GM13977 (cell line): ENCODE data around the gene PAOX.

Source experiments
- DNase-seq: peaks from one replicate; pipeline ENCODE4 v3.0.0; 2012; ENCODE audit warnings: low spot score
- in situ Hi-C: fragments of 300-500 bp; cut with MboI; formaldehyde crosslinking; loops from one replicate; pipeline ENCODE4 v1.12.0; 2022; ENCODE audit warnings: low sequenced_read_pairs, low pct_unique_long_range_greater_than_20kb, mixed read lengths, inconsistent platforms; ENCODE audit not compliant: unreplicated experiment
- TF ChIP-seq, protein P1 (sequence below): IDR thresholded peaks from 2 replicates; pipeline ENCODE4 v1.5.1; 2012; ENCODE audit warnings: mild to moderate bottlenecking, control low read depth; ENCODE audit not compliant: insufficient read depth; ENCODE audit errors: extremely low read depth, missing control alignments

Gene PAOX

DNA sequence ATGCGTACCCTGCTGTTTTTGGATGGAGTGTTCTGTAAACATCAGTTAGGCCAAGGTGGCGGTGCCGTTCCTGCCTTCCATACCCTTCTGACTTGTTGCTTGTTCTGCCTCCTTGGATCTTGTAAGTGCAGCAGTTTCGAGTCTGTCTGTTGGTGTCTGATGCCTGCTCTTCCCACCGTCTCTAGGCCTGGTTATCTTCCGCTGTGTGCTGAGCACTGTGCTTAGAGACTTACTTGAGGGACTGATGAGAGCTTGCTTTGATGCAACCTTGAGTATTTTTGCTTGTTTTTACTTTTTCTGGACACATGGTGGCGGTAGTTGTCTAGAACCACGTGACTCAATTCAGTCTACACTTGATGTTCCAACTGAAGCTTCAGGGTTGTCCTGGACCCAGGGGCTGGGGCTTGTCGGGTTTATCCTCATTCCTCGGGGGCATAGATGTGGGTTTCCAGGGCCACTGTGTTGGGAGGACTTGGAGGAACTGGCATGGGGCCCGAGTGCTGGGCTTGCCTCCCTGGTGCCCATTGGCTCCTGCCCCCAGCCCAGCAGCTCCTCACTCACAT is 59.7 kb downstream of the PAOX start:
- DNase-seq, result peak; percentile 75
- in situ Hi-C loops, result no loop called here

DNA sequence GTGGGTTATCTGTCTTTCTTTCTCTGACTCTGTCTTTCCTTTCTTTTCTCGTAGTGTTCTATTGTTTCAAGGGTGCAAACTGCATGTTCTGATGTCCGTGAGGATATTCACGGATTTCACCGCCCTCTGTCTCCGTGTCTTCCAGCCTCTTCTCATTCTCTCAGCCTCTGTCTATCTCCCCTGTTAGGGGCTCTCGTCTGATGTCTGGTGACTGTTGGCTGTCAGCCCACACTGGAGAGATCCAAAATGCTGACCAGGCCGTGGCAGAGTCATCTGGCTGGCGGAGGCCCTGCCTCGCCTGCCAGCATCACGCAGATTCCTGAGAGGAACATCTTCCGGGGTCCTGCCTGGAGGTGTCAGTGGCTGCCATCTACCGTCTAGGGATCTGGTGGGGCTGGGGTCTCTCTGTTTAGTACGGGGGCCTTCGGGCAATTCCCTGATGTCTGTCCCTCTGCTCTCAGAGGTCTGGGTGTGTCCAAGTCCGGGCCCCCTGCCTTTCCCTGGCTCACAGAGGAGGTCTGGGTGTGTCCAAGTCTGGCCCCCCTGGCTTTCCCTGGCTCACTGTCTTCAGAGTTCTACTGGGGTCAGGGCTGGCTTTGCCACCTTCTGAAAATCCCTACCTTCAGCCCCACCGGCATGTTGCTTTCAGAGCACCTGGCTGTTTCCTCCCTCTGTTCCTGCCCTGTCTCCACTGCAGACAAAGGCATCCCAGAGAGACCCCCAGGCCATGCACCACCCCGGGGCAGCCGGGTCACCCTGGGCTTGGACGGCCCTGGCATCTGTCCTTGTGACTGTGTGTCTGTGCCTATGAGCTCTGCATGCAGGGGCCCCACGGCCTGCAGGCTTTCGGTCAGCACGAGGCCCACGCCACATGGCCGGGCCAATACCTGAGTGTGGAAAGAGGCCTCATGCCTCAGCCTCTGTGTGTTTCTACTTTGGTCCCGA is 60.7 kb downstream of the PAOX start:
- TF ChIP-seq, protein P1, sequence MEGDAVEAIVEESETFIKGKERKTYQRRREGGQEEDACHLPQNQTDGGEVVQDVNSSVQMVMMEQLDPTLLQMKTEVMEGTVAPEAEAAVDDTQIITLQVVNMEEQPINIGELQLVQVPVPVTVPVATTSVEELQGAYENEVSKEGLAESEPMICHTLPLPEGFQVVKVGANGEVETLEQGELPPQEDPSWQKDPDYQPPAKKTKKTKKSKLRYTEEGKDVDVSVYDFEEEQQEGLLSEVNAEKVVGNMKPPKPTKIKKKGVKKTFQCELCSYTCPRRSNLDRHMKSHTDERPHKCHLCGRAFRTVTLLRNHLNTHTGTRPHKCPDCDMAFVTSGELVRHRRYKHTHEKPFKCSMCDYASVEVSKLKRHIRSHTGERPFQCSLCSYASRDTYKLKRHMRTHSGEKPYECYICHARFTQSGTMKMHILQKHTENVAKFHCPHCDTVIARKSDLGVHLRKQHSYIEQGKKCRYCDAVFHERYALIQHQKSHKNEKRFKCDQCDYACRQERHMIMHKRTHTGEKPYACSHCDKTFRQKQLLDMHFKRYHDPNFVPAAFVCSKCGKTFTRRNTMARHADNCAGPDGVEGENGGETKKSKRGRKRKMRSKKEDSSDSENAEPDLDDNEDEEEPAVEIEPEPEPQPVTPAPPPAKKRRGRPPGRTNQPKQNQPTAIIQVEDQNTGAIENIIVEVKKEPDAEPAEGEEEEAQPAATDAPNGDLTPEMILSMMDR, result no peak
- DNase-seq, result no peak
- in situ Hi-C loops, result no loop called here

More for the DNA sequence above, 59.7 kb downstream of the PAOX start:
- TF ChIP-seq, protein P1, result peak; percentile 56

DNA sequence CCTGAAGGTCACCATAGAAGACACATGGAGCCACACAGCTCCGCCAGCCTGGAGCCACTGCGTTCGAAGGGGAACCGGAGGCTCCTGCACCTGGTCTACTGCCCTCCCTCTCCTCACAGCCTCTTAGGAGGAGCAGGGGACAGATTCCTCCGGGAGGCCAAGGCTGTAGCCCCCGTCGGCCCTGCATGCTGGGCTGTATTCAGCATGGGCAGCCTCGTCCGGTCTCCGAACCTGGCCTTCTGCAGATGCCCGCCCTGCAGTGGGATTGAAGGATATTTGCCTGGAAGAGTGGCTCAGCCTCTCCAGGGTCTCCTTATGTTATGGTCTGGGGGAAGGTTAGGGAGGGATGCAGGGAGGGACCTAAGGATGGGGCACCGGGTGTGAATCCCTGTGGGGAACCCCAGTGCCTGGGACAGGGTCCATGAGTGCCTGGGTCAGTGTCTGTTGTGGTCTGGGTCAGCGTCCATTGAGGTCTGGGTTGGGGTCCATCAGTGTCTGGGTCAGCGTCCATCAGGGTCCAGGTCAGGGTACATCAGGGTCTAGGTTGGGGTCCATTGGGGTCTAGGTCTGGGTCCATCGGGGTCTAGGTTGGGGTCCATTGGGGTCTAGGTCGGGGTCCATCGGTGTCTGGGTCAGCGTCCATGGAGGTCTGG is 61.7 kb downstream of the PAOX start:
- DNase-seq, result no peak
- TF ChIP-seq, protein P1, result no peak
- in situ Hi-C loops, result no loop called here
